Head of caudate nucleus (tissue), 42 donors: Measurements from ENCODE around the gene CFAP70.
"Not testable (repeated sequence)": the region's sequence is repeated elsewhere in the genome, so short reads cannot be mapped to it uniquely, and the experiment has no call there.

Source experiments
- DNase-seq, 42 donors: peaks; one replicate each; pipeline versions ENCODE4 v3.0.0 to v3.0.0-alpha.2; 2020 to 2021; ENCODE audit warnings: mixed read lengths in 7 of 42
- intact Hi-C: fragments of 100-400 bp; cut with DNase I; formaldehyde crosslinking; loops from one replicate; pipeline ENCODE4 v1.15.0; 2022

CFAP70 gene

GRCh38 chr10:73262105-73262730, 96.4 kb downstream of the CFAP70 start:
- intact Hi-C loops: no loop called here
- DNase-seq: no peak

GRCh38 chr10:73261362-73261995, 97.2 kb downstream of the CFAP70 start:
- intact Hi-C loops: no loop called here

GRCh38 chr10:73258612-73259011, 100.1 kb downstream of the CFAP70 start:
- not testable (repeated sequence) for DNase-seq
- intact Hi-C loops: loop anchor here (10.0 kb wide), 1 partner anchor 94 kb away; the partner anchor contains the start of genes ECD and FAM149B1

More at GRCh38 chr10:73261362-73261995, 97.2 kb downstream of the CFAP70 start:
- no peak for DNase-seq

GRCh38 chr10:73253225-73253555, 105.5 kb downstream of the CFAP70 start:
- no peak for DNase-seq
- intact Hi-C loops: loop anchor here (5.0 to 10.0 kb wide), 2 partner anchors 88 to 156 kb away; partner anchors contain the start of genes ECD, FAM149B1 and P4HA1

- intact Hi-C loops: loop anchor here (5.0 to 10.0 kb wide), 2 partner anchors 88 to 155 kb away; partner anchors contain the start of genes ECD, FAM149B1 and P4HA1
- DNase-seq: peak; percentile 89 to 98 (median 95)
Measured at GRCh38 chr10:73252445-73253224, 106.0 kb downstream of the CFAP70 start, which contains the start of gene MRPS16. MRPS16 (minus strand) TSS chr10:73252644; CDS start chr10:73252482, 162 bp downstream.

GRCh38 chr10:73251683-73252444, 106.8 kb downstream of the CFAP70 start:
- DNase-seq: peak in 1 of 42 donors; percentile 12
- intact Hi-C loops: loop anchor here (5.0 to 10.0 kb wide), 2 partner anchors 87 to 155 kb away; partner anchors contain the start of genes ECD, FAM149B1 and P4HA1

GRCh38 chr10:73248259-73248724, 110.4 kb downstream of the CFAP70 start:
- no peak for DNase-seq
- intact Hi-C loops: no loop called here

- no peak for DNase-seq
- intact Hi-C loops: no loop called here
Measured at GRCh38 chr10:73247509-73248258, 111.0 kb downstream of the CFAP70 start.

- DNase-seq: peak; percentile 92 to 98 (median 96)
- intact Hi-C loops: no loop called here
Measured at GRCh38 chr10:73246646-73247508, 111.8 kb downstream of the CFAP70 start, which contains the start of gene DNAJC9. DNAJC9 (minus strand) TSS chr10:73247255; CDS start chr10:73247189, 66 bp downstream.

- intact Hi-C loops: no loop called here
- DNase-seq: no peak
Measured at GRCh38 chr10:73246322-73246645, 112.4 kb downstream of the CFAP70 start.

GRCh38 chr10:73244866-73245477, 113.7 kb downstream of the CFAP70 start:
- DNase-seq: no peak
- intact Hi-C loops: no loop called here

GRCh38 chr10:73239908-73240307, 118.8 kb downstream of the CFAP70 start:
- intact Hi-C loops: no loop called here

GRCh38 chr10:73238990-73239566, 119.6 kb downstream of the CFAP70 start:
- intact Hi-C loops: no loop called here
- DNase-seq: no peak

More at GRCh38 chr10:73239908-73240307, 118.8 kb downstream of the CFAP70 start:
- no peak for DNase-seq

GRCh38 chr10:73234695-73235094, 124.0 kb downstream of the CFAP70 start:
- intact Hi-C loops: no loop called here
- no peak for DNase-seq

GRCh38 chr10:73233883-73234282, 124.8 kb downstream of the CFAP70 start:
- no peak for DNase-seq
- intact Hi-C loops: no loop called here

GRCh38 chr10:73232887-73233286, 125.8 kb downstream of the CFAP70 start:
- intact Hi-C loops: no loop called here
- DNase-seq: no peak
